Fibroblast of the aortic adventitia (primary cell): ENCODE data around the gene CHCHD6. TPM values are rescaled to one million over a fixed set of nuclear protein-coding genes. Genes with fewer than 3 reads are reported as not detected.
A peak's percentile ranks its signal among the peaks of the same experiment; 100 is the strongest.

ENCODE experiments used
- DNase-seq: peaks from one replicate; pipeline ENCODE4 v3.0.0-alpha.2; 2010; ENCODE audit warnings: low read depth
- H3K4me3 ChIP-seq: 2 replicates; pipeline ENCODE4 v1.5.1; 2011; ENCODE audit warnings: low read depth, mild to moderate bottlenecking, control low read depth, low read length, moderate library complexity
- total RNA-seq: library from RNA; depleted of rRNA; stranded (reverse); fragments of >200 nt; gene quantifications from 2 replicates; pipeline ENCODE4 v1.2.3, GENCODE V29; 2012; ENCODE audit warnings: low replicate concordance
- TF ChIP-seq, protein P1 (sequence below): IDR thresholded peaks from 2 replicates; pipeline ENCODE4 v1.5.1; 2011; ENCODE audit warnings: mild to moderate bottlenecking, low read length, control low read depth, inconsistent platforms; ENCODE audit not compliant: insufficient read depth

The CHCHD6 gene
- total RNA-seq, 1 donor: 10.8 TPM

DNA sequence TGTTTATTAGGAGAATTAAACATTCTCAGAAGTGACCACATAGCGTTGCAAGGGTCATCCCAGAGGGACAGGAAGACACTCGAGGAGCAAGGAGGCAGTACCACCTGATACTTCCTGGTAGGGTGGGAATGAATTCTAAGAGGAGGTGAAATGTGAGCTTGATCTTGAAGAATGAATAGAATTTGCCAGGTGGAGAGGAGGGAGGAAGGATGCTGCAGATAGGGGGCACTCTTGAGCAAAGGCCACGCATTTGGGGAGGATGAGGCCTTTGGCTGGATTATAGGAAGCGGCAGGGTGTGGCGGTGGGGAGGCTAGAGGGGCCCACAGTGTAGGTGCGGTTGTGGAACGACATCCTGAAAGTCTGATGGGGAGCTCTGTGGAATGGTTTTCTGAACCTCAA lies 33.5 kb downstream of the CHCHD6 start:
- TF ChIP-seq, protein P1, sequence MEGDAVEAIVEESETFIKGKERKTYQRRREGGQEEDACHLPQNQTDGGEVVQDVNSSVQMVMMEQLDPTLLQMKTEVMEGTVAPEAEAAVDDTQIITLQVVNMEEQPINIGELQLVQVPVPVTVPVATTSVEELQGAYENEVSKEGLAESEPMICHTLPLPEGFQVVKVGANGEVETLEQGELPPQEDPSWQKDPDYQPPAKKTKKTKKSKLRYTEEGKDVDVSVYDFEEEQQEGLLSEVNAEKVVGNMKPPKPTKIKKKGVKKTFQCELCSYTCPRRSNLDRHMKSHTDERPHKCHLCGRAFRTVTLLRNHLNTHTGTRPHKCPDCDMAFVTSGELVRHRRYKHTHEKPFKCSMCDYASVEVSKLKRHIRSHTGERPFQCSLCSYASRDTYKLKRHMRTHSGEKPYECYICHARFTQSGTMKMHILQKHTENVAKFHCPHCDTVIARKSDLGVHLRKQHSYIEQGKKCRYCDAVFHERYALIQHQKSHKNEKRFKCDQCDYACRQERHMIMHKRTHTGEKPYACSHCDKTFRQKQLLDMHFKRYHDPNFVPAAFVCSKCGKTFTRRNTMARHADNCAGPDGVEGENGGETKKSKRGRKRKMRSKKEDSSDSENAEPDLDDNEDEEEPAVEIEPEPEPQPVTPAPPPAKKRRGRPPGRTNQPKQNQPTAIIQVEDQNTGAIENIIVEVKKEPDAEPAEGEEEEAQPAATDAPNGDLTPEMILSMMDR: peak; percentile 18
- no peak overlapping the region for H3K4me3 ChIP-seq
- DNase-seq: no peak

DNA sequence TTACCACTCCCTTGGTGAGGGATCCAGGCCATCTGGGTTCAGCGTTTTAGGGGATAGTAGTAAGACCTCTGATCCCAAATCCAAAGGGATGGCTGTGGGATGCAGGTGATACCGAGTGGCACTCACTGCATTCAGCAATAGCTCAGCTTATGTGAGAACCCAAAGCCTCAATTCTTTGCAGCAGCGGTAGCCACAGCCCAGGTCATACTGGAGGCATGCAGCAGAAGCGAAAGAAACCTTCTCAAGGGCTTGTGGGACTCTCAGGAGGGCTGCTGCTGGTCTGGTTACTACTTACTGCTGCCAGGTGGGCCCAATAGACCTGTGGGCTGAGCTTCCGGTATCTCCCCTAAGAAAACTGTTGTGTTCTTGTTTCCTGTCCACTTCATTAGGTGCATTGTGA lies 38.0 kb downstream of the CHCHD6 start:
- DNase-seq: no peak
- TF ChIP-seq, protein P1: no peak
- H3K4me3 ChIP-seq: no peak overlapping the region

DNA sequence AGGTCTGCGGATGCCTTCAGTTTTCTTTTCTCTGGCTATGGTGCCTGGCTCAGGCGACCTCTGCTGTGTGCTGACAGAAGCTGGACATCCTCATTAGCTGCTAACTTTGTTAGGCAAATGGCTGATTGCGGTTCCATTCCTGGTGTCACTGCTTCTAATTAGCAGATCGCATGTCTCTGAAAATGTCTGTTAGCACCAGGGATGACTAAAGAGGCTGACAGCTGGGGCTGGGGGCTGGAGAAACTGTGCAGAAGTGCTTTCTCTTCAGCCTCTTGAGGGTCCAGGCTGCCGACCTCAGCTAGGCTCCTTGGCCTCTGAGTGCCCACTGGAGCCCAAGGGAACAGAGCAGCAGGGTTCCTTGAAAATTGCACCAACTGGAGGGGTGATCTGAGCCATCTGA lies 39.3 kb downstream of the CHCHD6 start:
- no peak for DNase-seq

DNA sequence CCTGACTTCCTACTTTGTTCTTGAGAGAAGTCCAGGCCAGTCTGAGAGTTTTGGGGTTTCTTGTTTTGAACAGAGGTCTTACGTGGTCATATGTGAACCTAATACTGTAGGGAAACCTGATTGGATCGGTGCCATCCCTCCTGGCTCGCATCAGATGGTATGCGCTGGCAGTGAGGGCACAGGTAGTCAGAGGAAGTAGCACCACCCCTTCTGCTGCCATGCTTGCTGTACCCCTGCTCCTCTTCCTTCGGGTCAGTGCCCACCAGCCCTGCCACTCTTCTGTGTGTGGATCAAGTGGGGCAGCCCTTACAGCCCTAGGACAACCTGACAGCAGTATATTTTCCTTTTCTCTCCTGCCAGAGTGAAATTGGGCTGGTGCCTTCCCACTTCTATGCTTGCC lies 39.7 kb downstream of the CHCHD6 start:
- TF ChIP-seq, protein P1: no peak
- no peak overlapping the region for H3K4me3 ChIP-seq

More for the DNA sequence above, 39.3 kb downstream of the CHCHD6 start:
- TF ChIP-seq, protein P1: no peak
- no peak overlapping the region for H3K4me3 ChIP-seq

DNA sequence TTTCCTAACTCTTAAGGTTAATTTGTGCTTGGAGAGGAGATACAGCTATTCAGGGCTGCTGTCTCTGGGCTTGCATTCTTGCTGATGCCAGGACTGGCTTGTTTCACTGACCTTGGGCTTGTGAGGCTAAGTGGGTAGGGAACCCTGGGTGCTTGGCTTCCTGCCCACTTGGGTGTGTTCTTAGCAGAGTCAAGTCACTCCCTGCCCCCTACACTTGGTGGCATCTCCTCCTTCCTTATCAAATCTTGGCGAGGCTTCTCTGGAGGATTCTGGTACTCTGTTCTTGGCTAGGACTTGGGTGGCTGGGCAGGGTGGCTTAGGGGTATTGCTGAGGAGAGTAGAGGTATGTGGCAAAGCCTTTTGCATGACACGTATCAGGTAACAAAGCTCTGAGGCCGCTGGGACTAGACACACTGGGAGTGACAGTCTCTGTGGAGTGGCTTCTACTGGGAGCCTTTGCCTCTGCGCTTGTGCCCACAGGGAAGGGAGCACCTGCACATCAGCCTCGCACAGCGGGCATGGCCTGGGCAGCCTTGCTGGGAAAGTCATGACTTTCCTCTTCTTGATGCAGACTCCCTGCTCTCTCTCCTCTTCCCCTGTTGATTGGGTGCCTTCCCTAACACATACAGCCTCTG lies 41.8 kb downstream of the CHCHD6 start:
- no peak overlapping the region for H3K4me3 ChIP-seq
- peak; percentile 21 for DNase-seq
- TF ChIP-seq, protein P1: no peak

More for the DNA sequence above, 39.7 kb downstream of the CHCHD6 start:
- no peak for DNase-seq

DNA sequence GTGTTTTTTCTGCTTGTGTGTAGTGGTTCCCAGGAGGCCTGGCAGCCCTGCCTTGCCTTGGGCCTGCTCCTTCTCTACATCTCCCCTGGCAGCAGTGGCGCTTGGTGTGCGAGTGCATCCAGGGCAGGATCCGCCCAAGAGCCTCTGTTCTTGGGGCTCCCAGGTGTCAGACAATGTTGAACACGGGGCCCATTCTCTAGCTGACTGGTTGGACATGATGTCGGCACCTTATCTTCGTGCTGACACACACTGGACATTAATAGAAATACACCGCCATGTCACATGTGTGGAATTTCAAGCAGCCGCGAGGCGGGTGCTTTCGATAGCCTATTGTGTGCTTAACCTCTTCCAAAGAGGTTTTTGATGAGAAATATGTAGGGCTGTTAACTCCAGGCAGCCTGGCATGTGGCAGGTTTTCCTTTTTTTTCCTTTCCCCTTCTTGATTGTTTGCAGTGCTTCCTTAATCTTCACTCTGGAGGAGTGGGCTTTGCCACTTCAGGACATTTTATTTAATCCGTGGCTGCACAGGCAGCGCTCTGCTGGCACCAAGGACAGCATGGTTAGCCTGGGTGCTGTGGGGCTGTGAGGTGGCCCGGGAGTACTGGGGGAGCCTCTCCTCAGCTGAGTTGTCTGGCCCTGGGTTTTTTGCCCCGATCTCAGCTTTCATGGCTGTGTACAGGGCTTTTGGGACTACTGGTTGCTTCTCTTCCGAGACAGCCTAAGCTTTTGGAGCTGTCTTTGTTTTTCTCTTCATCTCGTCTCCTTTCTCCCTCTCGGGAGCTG lies 42.5 kb downstream of the CHCHD6 start:
- H3K4me3 ChIP-seq: no peak overlapping the region
- TF ChIP-seq, protein P1: peak; percentile 44
- DNase-seq: peak; percentile 85
